H9 (cell line): ENCODE results near the gene DRGX. TPM values are rescaled to one million over a fixed set of nuclear protein-coding genes. Genes with fewer than 3 reads are reported as not detected.

ENCODE experiments used
- DNase-seq: peaks from one replicate; pipeline ENCODE4 v3.0.0-alpha.2; 2017
- H2AFZ ChIP-seq: one replicate; pipeline ENCODE4 v1.6.1; 2013; ENCODE audit warnings: mild to moderate bottlenecking, low read length, control low read depth, moderate library complexity
- H2AK5ac ChIP-seq: 2 replicates; pipeline ENCODE4 v1.6.1; 2013; ENCODE audit warnings: low read length, control low read depth, mixed read lengths; ENCODE audit not compliant: insufficient read length
- H2BK120ac ChIP-seq: one replicate; pipeline ENCODE4 v1.6.1; 2013; ENCODE audit warnings: low read depth, mild to moderate bottlenecking, low read length, control low read depth, inconsistent platforms; ENCODE audit not compliant: poor library complexity, severe bottlenecking
- H2BK12ac ChIP-seq: 2 replicates; pipeline ENCODE4 v1.6.1; 2013; ENCODE audit warnings: low read length, control low read depth, mixed read lengths, low read depth; ENCODE audit not compliant: insufficient read length
- H2BK15ac ChIP-seq: 2 replicates; pipeline ENCODE4 v1.6.1; 2013; ENCODE audit warnings: low read depth, low read length, control low read depth
- H2BK20ac ChIP-seq: one replicate; pipeline ENCODE4 v1.6.1; 2013; ENCODE audit warnings: low read depth, mild to moderate bottlenecking, low read length, control low read depth, inconsistent platforms; ENCODE audit not compliant: poor library complexity, severe bottlenecking
- H2BK5ac ChIP-seq: 2 replicates; pipeline ENCODE4 v1.6.1; 2013; ENCODE audit warnings: low read length, control low read depth, mixed read lengths; ENCODE audit not compliant: insufficient read length
- H3K14ac ChIP-seq: 2 replicates; pipeline ENCODE4 v1.6.1; 2013; ENCODE audit warnings: low read length, control low read depth; ENCODE audit not compliant: insufficient read depth
- H3K18ac ChIP-seq: 2 replicates; pipeline ENCODE4 v1.6.1; 2013; ENCODE audit warnings: low read depth, mild to moderate bottlenecking, mixed read lengths, low read length, control low read depth; ENCODE audit not compliant: insufficient read length
- H3K23ac ChIP-seq: 2 replicates; pipeline ENCODE4 v1.6.1; 2013; ENCODE audit warnings: low read length, control low read depth, mixed read lengths, low read depth; ENCODE audit not compliant: insufficient read length
- H3K23me2 ChIP-seq: 2 replicates; pipeline ENCODE4 v1.6.1; 2013; ENCODE audit warnings: low read depth, mild to moderate bottlenecking, mixed read lengths, low read length, control low read depth; ENCODE audit not compliant: insufficient read length, poor library complexity, severe bottlenecking
- H3K27ac ChIP-seq: 2 replicates; pipeline ENCODE4 v1.5.1; 2013; ENCODE audit warnings: low read length, control low read depth, mixed read lengths, low read depth; ENCODE audit not compliant: insufficient read length
- H3K27me3 ChIP-seq: 2 replicates; pipeline ENCODE4 v1.6.1; 2013; ENCODE audit warnings: low read length, control low read depth, inconsistent platforms; ENCODE audit not compliant: insufficient read depth
- H3K4ac ChIP-seq: 2 replicates; pipeline ENCODE4 v1.6.1; 2013; ENCODE audit warnings: low read depth, mild to moderate bottlenecking, control low read depth, inconsistent platforms, low read length, moderate library complexity
- H3K4me1 ChIP-seq: 2 replicates; pipeline ENCODE4 v1.6.1; 2013; ENCODE audit warnings: low read length, control low read depth, inconsistent platforms; ENCODE audit not compliant: insufficient read depth
- H3K4me2 ChIP-seq: 2 replicates; pipeline ENCODE4 v1.6.1; 2013; ENCODE audit warnings: low read length, control low read depth, mixed read lengths; ENCODE audit not compliant: insufficient read length, insufficient read depth
- H3K56ac ChIP-seq: 2 replicates; pipeline ENCODE4 v1.6.1; 2013; ENCODE audit warnings: low read depth, mild to moderate bottlenecking, mixed read lengths, low read length, control low read depth; ENCODE audit not compliant: insufficient read length
- H3K79me1 ChIP-seq: 2 replicates; pipeline ENCODE4 v1.6.1; 2013; ENCODE audit warnings: low read depth, mild to moderate bottlenecking, moderate library complexity, low read length, control low read depth, inconsistent platforms; ENCODE audit not compliant: insufficient read depth, poor library complexity, severe bottlenecking
- H3K79me2 ChIP-seq: 2 replicates; pipeline ENCODE4 v1.6.1; 2013; ENCODE audit warnings: low read length, control low read depth, inconsistent platforms; ENCODE audit not compliant: insufficient read depth
- H3K9ac ChIP-seq: 2 replicates; pipeline ENCODE4 v1.6.1; 2013; ENCODE audit warnings: low read length, control low read depth, mixed read lengths; ENCODE audit not compliant: insufficient read length; ENCODE audit errors: extremely low read depth
- H3K9me3 ChIP-seq: one replicate; pipeline ENCODE4 v1.6.1; 2013; ENCODE audit warnings: low read depth, low read length, inconsistent platforms; ENCODE audit not compliant: control insufficient read depth
- H3T11ph ChIP-seq: one replicate; pipeline ENCODE4 v1.6.1; 2013; ENCODE audit warnings: mild to moderate bottlenecking, low read length, control low read depth, inconsistent platforms
- H4K20me1 ChIP-seq: one replicate; pipeline ENCODE4 v1.6.1; 2013; ENCODE audit not compliant: control insufficient read depth, insufficient read length, insufficient read depth
- H4K5ac ChIP-seq: 2 replicates; pipeline ENCODE4 v1.6.1; 2013; ENCODE audit warnings: low read depth, mild to moderate bottlenecking, mixed read lengths, low read length, control low read depth; ENCODE audit not compliant: insufficient read length
- H4K8ac ChIP-seq: replicated peaks from 2 replicates; pipeline ENCODE4 v1.6.1; 2013; ENCODE audit warnings: low read length, control low read depth, mixed read lengths, low read depth; ENCODE audit not compliant: insufficient read length
- H4K91ac ChIP-seq: 2 replicates; pipeline ENCODE4 v1.6.1; 2013; ENCODE audit warnings: low read depth, mild to moderate bottlenecking, moderate library complexity, mixed read lengths, low read length, control low read depth; ENCODE audit not compliant: insufficient read length
- H3K27ac Mint-ChIP-seq, 3 experiments: 2 replicates in 2 of 3; 3 replicates in 1 of 3; pipeline ENCODE4 v1.8.0; 2020 to 2021; ENCODE audit warnings: mixed read lengths in 3 of 3, mild to moderate bottlenecking in 1 of 3, moderate library complexity in 1 of 3
- H3K27me3 Mint-ChIP-seq: 2 replicates; pipeline ENCODE4 v1.8.0; 2021; ENCODE audit warnings: low read depth, mild to moderate bottlenecking, moderate library complexity, mixed read lengths
- H3K36me3 Mint-ChIP-seq, 3 experiments: 2 replicates in 2 of 3; 3 replicates in 1 of 3; pipeline ENCODE4 v1.8.0; 2020 to 2021; ENCODE audit warnings: low read depth in 3 of 3, mixed read lengths in 3 of 3; ENCODE audit not compliant: insufficient read depth in 1 of 3
- H3K4me1 Mint-ChIP-seq, 2 experiments: 2 replicates each; pipeline ENCODE4 v1.8.0; 2020; ENCODE audit warnings: mixed read lengths in 2 of 2
- H3K4me3 Mint-ChIP-seq, 2 experiments: 2 replicates in 1 of 2; 3 replicates in 1 of 2; pipeline ENCODE4 v1.8.0; 2020 to 2021; ENCODE audit warnings: mild to moderate bottlenecking in 2 of 2, mixed read lengths in 2 of 2, moderate library complexity in 1 of 2
- H3K9me3 Mint-ChIP-seq, 2 experiments: 2 replicates in 1 of 2; 3 replicates in 1 of 2; pipeline ENCODE4 v1.8.0; 2020; ENCODE audit warnings: mild to moderate bottlenecking in 2 of 2, mixed read lengths in 2 of 2, moderate library complexity in 1 of 2
- CTCF ChIP-seq: fragments of 200-600 bp; sonication (generic); conservative IDR thresholded peaks from 3 replicates; pipeline ENCODE4 v1.8.0; 2021; ENCODE audit warnings: antibody characterized with exemption, mild to moderate bottlenecking
- WGBS: extraction: QIAGEN DNeasy Blood & Tissue Kit; methylation state at CpG from one replicate; pipeline ENCODE4 v1.1.7; 2013; ENCODE audit warnings: missing lambda C conversion rate, low lambda C conversion rate, mixed read lengths; ENCODE audit not compliant: insufficient read length; ENCODE audit errors: extremely low coverage; 5-methylcytosine and 5-hydroxymethylcytosine counted together
- total RNA-seq: library from RNA; stranded (reverse); gene quantifications from 2 replicates; pipeline ENCODE4 v1.2.1, GENCODE V29; 2021

Gene DRGX
- total RNA-seq, 1 experiment from 2014 or later: not detected

- H3K23me2 ChIP-seq: no peaks in the 10 kb centered on the region
- H2BK15ac ChIP-seq: no peak overlapping the region
- H3K79me2 ChIP-seq: no peaks in the 10 kb centered on the region
- no peak overlapping the region for H2AK5ac ChIP-seq
- no peak overlapping the region for H2BK12ac ChIP-seq
- no peak for TF ChIP-seq CTCF
- H2BK120ac ChIP-seq: no peak overlapping the region
- no peak overlapping the region for H3T11ph ChIP-seq
- DNase-seq: no peak
- no peaks in the 10 kb centered on the region for H3K4me1 ChIP-seq
- no peak overlapping the region for H2BK20ac ChIP-seq
- Mint-ChIP-seq H3K4me3 (no peak overlapping the region), H3K4me1 (no peaks in the 10 kb centered on the region), H3K27ac (no peak overlapping the region; a peak in 1 of 7 replicates), H3K9me3 (no peaks in the 10 kb centered on the region; a peak in 1 of 5 replicates), H3K27me3 (peaks cover 2% of the 10 kb centered on the region), H3K36me3 (no peaks in the 10 kb centered on the region; a peak in 2 of 7 replicates)
- no peaks in the 10 kb centered on the region for H3K27me3 ChIP-seq
- no peaks in the 10 kb centered on the region for H3K9me3 ChIP-seq
- no peak overlapping the region for H3K18ac ChIP-seq
- no peak overlapping the region for H3K14ac ChIP-seq
- no peak overlapping the region for H3K23ac ChIP-seq
- no peak overlapping the region for H3K56ac ChIP-seq
- no CpG with 5 or more reads among the region's 4 CpGs for WGBS
- no peak overlapping the region for H3K4me2 ChIP-seq
- H4K5ac ChIP-seq: no peak overlapping the region
- no peak overlapping the region for H3K9ac ChIP-seq
- no peak overlapping the region for H3K27ac ChIP-seq
- H4K91ac ChIP-seq: no peak overlapping the region
- H2AFZ ChIP-seq: no peak overlapping the region
- H2BK5ac ChIP-seq: no peak overlapping the region
- no peak overlapping the region for H3K4ac ChIP-seq
- no peak overlapping the region for H4K8ac ChIP-seq
- H3K79me1 ChIP-seq: no peaks in the 10 kb centered on the region
- H4K20me1 ChIP-seq: no peaks in the 10 kb centered on the region
Measured at GRCh38 chr10:49347342-49347741, 48.5 kb downstream of the DRGX start.
